BLaER1 treated with 17β-estradiol and CSF1 and Interleukin-3, amounts not matched to agents 10 nM and 100 nM (cell line): ENCODE data around the gene ACAD8.
"Not testable (repeated sequence)": the region's sequence is repeated elsewhere in the genome, so short reads cannot be mapped to it uniquely, and the experiment has no call there.

Source experiments
- H3K27ac ChIP-seq, 11 experiments: shearing (Covaris generic); formaldehyde crosslinking; 2 replicates each; pipeline ENCODE4 v1.8.1; 2022
- H3K27me3 ChIP-seq, 11 experiments: shearing (Covaris generic); formaldehyde crosslinking; 2 replicates each; pipeline ENCODE4 v1.8.1; 2022
- H3K36me3 ChIP-seq, 11 experiments: shearing (Covaris generic); formaldehyde crosslinking; 2 replicates each; pipeline ENCODE4 v1.8.1; 2022
- H3K4me1 ChIP-seq, 10 experiments: shearing (Covaris generic); formaldehyde crosslinking; 2 replicates each; pipeline ENCODE4 v1.8.1; 2022
- H3K4me2 ChIP-seq, 11 experiments: shearing (Covaris generic); formaldehyde crosslinking; 2 replicates each; pipeline ENCODE4 v1.8.1; 2022
- H3K4me3 ChIP-seq, 10 experiments: shearing (Covaris generic); formaldehyde crosslinking; 2 replicates each; pipeline ENCODE4 v1.8.1; 2022
- H3K9ac ChIP-seq, 11 experiments: shearing (Covaris generic); formaldehyde crosslinking; 2 replicates each; pipeline ENCODE4 v1.8.1; 2022
- H3K9me3 ChIP-seq, 11 experiments: shearing (Covaris generic); formaldehyde crosslinking; replicated peaks in 1 of 11; 2 replicates each; pipeline ENCODE4 v1.8.1; 2022
- H4K20me1 ChIP-seq, 11 experiments: shearing (Covaris generic); formaldehyde crosslinking; 2 replicates each; pipeline ENCODE4 v1.8.1; 2022
- Cebpa-rat ChIP-seq, 11 experiments: shearing (Covaris generic); IDR thresholded peaks; 2 replicates each; pipeline ENCODE4 v1.8.1; 2022

Gene ACAD8

DNA sequence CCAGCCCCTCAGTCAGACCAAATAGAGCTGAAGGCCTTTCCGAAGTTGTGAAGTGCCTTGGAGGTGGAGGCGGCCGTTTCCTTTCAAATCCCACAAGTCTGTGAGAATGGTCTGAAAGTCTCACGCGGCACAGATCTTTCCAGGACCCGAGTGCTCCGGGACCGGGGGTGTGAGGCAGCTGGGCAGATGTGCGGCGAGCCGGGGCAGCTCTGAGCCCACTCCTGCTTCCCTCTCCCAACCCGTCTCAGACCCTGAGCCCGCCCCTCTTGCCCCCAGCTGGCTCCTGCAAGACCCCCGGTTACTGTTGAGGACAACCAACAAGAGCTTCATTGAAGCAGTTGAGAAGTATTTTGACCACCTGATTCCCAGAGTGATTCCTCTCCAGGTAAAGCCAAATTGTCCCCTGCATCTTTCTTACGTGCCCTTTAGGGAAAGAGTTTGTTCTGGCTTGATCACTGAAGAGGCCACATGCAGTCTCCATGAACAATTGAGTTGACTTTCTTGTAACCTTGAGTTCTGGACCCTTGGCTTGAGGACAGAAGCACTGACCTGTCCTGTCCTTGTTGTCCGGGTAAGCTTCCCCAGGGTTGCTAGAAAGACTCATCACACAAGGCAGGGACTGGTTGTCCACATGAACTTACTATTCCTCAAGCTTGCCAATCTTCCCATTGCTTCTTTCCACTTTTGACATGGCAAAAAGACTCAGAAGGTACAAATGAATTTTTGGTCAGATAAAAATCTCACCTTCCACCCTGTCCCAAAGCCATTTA lies 30.3 kb downstream of the ACAD8 start:
- no peak overlapping the region for H3K4me3 ChIP-seq
- H3K9me3 ChIP-seq = peaks cover under 1 to 3% (median 1%) of the 10 kb centered on the region in 11 experiments; a peak in 17 of 22 replicates
- no peaks in the 10 kb centered on the region for H3K36me3 ChIP-seq
- H3K9ac ChIP-seq = no peak overlapping the region
- no peaks in the 10 kb centered on the region for H3K4me1 ChIP-seq
- H3K4me2 ChIP-seq = no peak overlapping the region
- peaks cover 0 to 7% (median 0%) of the 10 kb centered on the region in 11 experiments; a peak in 1 of 22 replicates for H4K20me1 ChIP-seq
- peaks cover 11 to 22% (median 13%) of the 10 kb centered on the region in 11 experiments for H3K27me3 ChIP-seq
- H3K27ac ChIP-seq = no peak overlapping the region
- no peak for TF ChIP-seq Cebpa-rat (IDR thresholded peaks at IDR 0.05)

DNA sequence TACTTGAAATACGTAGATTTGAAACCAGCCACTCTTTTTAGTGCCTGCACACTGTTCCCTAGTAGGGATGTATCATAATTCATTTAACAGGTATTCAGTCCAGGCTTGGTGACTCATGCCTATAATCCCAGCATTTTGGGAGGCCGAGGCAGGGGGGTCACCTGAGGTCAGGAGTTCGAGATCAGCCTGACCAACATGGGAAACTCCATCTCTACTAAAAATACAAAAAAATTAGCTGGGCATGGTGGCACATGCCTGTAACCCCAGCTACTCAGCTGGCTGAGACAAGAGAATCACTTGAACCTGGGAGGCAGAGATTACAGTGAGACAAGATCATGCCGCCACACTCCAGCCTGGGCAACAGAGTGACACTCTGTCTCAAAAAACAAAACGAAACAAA lies 31.0 kb downstream of the ACAD8 start:
- H3K36me3 ChIP-seq, H3K27ac ChIP-seq, H3K4me3 ChIP-seq, H3K9me3 ChIP-seq, H4K20me1 ChIP-seq, H3K9ac ChIP-seq, H3K4me2 ChIP-seq, H3K4me1 ChIP-seq: not testable (repeated sequence)
- H3K27me3 ChIP-seq = peaks cover 4 to 15% (median 6%) of the 10 kb centered on the region in 11 experiments; a peak in 20 of 22 replicates

DNA sequence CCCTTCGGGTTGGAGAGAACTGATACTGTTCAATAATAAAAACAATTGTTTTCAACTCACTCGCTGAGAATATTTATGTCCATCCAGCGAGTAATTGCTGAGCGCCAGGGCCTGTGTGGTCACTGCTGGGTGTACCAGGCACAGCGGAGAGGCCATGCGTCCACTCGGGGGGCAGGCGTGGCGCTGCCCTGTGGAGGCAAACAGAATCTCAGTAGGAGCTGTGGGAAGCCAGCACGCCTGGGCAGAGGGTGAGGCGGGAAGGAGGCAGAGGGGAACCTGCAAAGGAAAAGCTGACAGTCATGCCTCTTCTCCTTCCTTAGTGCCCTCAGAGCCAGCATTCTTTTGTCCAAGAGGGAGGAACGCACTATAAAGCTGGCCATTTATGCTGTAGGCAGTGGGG lies 34.2 kb downstream of the ACAD8 start:
- no peak overlapping the region for H3K4me2 ChIP-seq

DNA sequence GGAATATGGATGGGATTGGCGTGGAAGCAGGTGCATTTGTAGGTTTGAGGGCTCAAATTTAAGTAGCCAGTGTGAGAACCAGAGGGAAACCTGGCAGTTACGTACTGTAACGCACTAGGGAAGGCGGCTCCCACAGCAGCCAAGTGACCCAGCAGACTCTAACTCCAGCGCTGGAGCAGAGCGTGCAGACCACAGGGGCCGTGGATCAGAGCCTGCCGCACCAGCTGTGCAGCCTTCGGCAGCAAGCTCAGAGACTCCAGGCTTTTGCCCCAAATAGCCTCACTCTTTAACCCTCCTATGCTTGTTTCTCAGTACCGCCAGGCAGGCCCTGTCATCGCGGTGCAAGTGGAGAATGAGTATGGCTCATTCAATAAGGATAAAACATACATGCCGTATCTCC lies 35.1 kb downstream of the ACAD8 start:
- Histone ChIP-seq H3K9ac (no peak overlapping the region), H3K27me3 (no peaks in the 10 kb centered on the region), H3K36me3 (no peaks in the 10 kb centered on the region), H3K27ac (no peak overlapping the region), H3K4me1 (peaks cover 0 to 16% (median 7%) of the 10 kb centered on the region in 10 experiments; a peak in 6 of 20 replicates), H3K4me2 (no peak overlapping the region), H3K4me3 (no peak overlapping the region), H3K9me3 (no peaks in the 10 kb centered on the region), H4K20me1 (no peaks in the 10 kb centered on the region)
- TF ChIP-seq Cebpa-rat (IDR thresholded peaks at IDR 0.05) = no peak

More for the DNA sequence above, 34.2 kb downstream of the ACAD8 start:
- Histone ChIP-seq H4K20me1 (peaks cover 0 to 1% (median 0%) of the 10 kb centered on the region in 11 experiments; a peak in 1 of 22 replicates), H3K9me3 (no peaks in the 10 kb centered on the region), H3K27me3 (no peaks in the 10 kb centered on the region), H3K27ac (no peak overlapping the region), H3K4me1 (peaks cover 0 to 16% (median 7%) of the 10 kb centered on the region in 10 experiments; a peak in 6 of 20 replicates), H3K4me3 (no peak overlapping the region), H3K36me3 (no peaks in the 10 kb centered on the region), H3K9ac (no peak overlapping the region)
- no peak for TF ChIP-seq Cebpa-rat (IDR thresholded peaks at IDR 0.05)

DNA sequence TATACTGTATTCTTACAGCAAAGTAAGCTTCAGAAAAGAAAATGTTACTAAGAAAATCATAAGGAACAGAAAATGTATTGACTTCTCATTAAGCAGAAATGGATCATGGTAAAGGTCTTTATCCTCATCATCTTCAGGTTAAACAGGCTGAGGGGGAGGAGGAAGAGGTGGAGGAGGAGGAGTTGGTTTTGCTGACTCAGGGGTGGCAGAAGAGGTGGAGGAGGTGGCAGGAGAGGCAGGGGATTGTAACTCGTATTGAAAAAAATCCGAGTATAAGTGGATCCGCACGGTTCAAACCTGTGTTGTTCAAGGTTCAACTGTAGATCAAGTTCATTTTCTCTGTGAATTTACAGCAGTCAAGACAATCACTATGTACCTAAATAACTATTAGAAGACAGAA lies 35.8 kb downstream of the ACAD8 start:
- Histone ChIP-seq H3K9me3 (no peaks in the 10 kb centered on the region), H3K9ac (no peak overlapping the region), H3K27me3 (no peaks in the 10 kb centered on the region), H3K4me1 (peaks cover 0 to 16% (median 7%) of the 10 kb centered on the region in 10 experiments; a peak in 6 of 20 replicates), H3K4me2 (no peak overlapping the region), H3K36me3 (no peaks in the 10 kb centered on the region), H3K4me3 (no peak overlapping the region), H3K27ac (no peak overlapping the region), H4K20me1 (no peaks in the 10 kb centered on the region)
- TF ChIP-seq Cebpa-rat (IDR thresholded peaks at IDR 0.05) = no peak

DNA sequence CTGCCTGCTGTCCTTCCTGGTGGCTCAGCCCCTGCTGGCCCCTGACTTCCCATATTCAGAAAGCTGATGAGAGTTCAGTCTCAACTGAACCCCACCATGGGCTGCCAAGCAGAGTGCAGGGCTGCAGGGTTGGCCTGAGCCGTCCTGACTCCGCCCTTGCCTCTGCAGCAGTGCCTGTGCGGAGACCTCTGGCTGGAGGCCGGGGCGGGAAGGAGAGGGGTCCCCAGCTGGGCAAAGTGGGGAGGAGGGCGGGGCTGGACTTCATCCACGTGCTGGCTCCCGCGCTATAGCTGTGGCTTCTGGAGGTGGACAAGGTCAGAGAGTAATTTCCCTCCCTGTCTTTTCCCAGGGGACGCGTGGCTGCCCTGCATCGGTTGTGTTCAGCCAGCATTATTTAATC lies 36.4 kb downstream of the ACAD8 start:
- Histone ChIP-seq H3K36me3 (no peaks in the 10 kb centered on the region), H3K27ac (no peak overlapping the region), H3K4me1 (peaks cover 0 to 16% (median 7%) of the 10 kb centered on the region in 10 experiments; a peak in 6 of 20 replicates), H3K27me3 (no peaks in the 10 kb centered on the region), H3K9ac (no peak overlapping the region), H4K20me1 (no peaks in the 10 kb centered on the region), H3K4me2 (no peak overlapping the region), H3K4me3 (no peak overlapping the region), H3K9me3 (no peaks in the 10 kb centered on the region)
- TF ChIP-seq Cebpa-rat (IDR thresholded peaks at IDR 0.05) = no peak

DNA sequence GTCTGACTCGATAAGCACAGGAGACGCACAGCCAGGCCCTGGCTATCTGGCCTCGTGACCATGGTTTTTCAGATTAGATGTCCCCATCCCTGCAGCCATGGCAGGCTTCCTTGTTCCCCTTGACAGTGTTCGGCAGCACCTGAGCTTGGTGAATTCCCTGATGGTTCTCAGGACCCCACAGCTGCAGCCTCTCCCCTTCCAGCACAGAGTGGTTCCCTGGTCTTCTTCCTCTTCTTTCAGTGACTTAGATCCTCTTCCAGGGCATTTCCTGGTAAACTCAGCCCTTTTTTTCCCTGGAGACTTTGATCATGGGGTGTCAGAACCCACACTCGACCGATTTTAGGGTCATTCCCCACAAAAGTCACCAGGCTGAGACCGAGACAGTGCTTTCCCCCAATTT lies 37.3 kb downstream of the ACAD8 start:
- H3K4me2 ChIP-seq = peak overlapping the region in 8 of 11 experiments; percentile 5 to 41 (median 30); a peak in 9 of 22 replicates

DNA sequence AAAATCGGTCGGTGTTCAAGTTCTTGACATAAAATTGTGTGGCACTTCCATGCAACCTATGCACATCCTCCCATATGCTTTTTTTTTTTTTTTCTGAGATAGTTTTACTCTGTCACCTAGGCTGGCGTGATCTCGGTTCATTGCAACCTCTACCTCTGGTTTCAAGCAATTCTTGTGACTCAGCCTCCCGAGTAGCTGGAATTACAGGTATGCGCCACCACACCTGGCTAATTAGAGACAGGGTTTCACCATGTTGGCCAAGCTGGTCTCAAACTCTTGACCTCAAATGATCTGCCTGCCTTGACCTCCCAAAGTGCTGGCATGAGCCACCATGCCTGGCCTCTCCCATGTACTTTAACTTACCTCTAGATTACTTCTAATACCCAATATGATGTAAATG lies 37.8 kb downstream of the ACAD8 start:
- H3K4me2 ChIP-seq = peak overlapping the region in 3 of 11 experiments; percentile 7 to 35 (median 19); a peak in 2 of 22 replicates
- no peak for TF ChIP-seq Cebpa-rat (IDR thresholded peaks at IDR 0.05)
- peaks cover 0 to 16% (median 7%) of the 10 kb centered on the region in 10 experiments; a peak in 6 of 20 replicates for H3K4me1 ChIP-seq
- H3K27ac ChIP-seq = no peak overlapping the region
- no peak overlapping the region for H3K4me3 ChIP-seq
- H3K27me3 ChIP-seq = no peaks in the 10 kb centered on the region
- no peak overlapping the region for H3K9ac ChIP-seq
- no peaks in the 10 kb centered on the region for H4K20me1 ChIP-seq
- H3K36me3 ChIP-seq = no peaks in the 10 kb centered on the region
- no peaks in the 10 kb centered on the region for H3K9me3 ChIP-seq

More for the DNA sequence above, 37.3 kb downstream of the ACAD8 start:
- H3K27ac ChIP-seq = no peak overlapping the region
- H3K9ac ChIP-seq = no peak overlapping the region
- TF ChIP-seq Cebpa-rat (IDR thresholded peaks at IDR 0.05) = no peak
- peaks cover 0 to 16% (median 7%) of the 10 kb centered on the region in 10 experiments; a peak in 6 of 20 replicates for H3K4me1 ChIP-seq
- H3K9me3 ChIP-seq = no peaks in the 10 kb centered on the region
- H4K20me1 ChIP-seq = no peaks in the 10 kb centered on the region
- no peaks in the 10 kb centered on the region for H3K27me3 ChIP-seq
- H3K36me3 ChIP-seq = no peaks in the 10 kb centered on the region
- H3K4me3 ChIP-seq = no peak overlapping the region

DNA sequence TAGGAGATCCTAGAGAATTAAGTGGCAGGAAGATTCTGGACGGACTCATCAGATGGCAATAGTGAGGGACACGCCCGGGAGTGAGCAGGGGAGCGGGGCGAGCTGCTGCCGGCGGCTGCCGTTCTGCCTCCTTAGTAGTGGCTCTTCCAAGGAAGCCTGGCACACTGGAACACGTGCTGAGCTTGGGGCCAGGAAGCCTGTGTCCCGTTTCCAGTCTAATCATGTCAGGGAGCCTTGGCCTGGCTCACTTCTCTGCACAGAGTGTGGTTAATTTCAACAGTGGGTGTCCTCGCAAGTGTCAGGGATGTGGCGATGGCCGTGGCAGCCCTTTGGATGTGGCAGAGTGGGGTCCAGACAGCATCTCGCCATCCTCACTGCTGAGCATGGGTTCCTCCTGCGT lies 39.3 kb downstream of the ACAD8 start:
- no peak overlapping the region for H3K9ac ChIP-seq
- peaks cover 0 to 16% (median 7%) of the 10 kb centered on the region in 10 experiments; a peak in 6 of 20 replicates for H3K4me1 ChIP-seq
- H3K9me3 ChIP-seq = no peaks in the 10 kb centered on the region
- no peaks in the 10 kb centered on the region for H4K20me1 ChIP-seq
- no peak overlapping the region for H3K4me3 ChIP-seq
- no peaks in the 10 kb centered on the region for H3K36me3 ChIP-seq
- H3K27ac ChIP-seq = no peak overlapping the region
- TF ChIP-seq Cebpa-rat (IDR thresholded peaks at IDR 0.05) = no peak
- H3K4me2 ChIP-seq = no peak overlapping the region
- no peaks in the 10 kb centered on the region for H3K27me3 ChIP-seq
